GM12875 (cell line): Measurements from ENCODE around the gene CLCN7.

Experiments
- H3K4me3 ChIP-seq: one replicate; pipeline ENCODE4 v1.5.1; 2011; ENCODE audit warnings: low read depth, low read length, control low read depth
- CTCF ChIP-seq: IDR thresholded peaks from 2 replicates; pipeline ENCODE4 v1.5.1; 2011; ENCODE audit warnings: low read depth, mild to moderate bottlenecking, control low read depth, inconsistent platforms, low read length, moderate library complexity, borderline replicate concordance; ENCODE audit not compliant: insufficient read depth

The CLCN7 gene

GRCh38 chr16:1465567-1465915 is 9.3 kb downstream of the CLCN7 start:
- H3K4me3 ChIP-seq = no peak overlapping the region
- no peak for TF ChIP-seq CTCF

- TF ChIP-seq CTCF = no peak
- H3K4me3 ChIP-seq = no peak overlapping the region
Measured at GRCh38 chr16:1464894-1465566, 9.8 kb downstream of the CLCN7 start.

GRCh38 chr16:1464196-1464893 is 10.5 kb downstream of the CLCN7 start:
- no peak for TF ChIP-seq CTCF
- H3K4me3 ChIP-seq = no peak overlapping the region

GRCh38 chr16:1461146-1461545 is 13.7 kb downstream of the CLCN7 start:
- H3K4me3 ChIP-seq = no peak overlapping the region
- no peak for TF ChIP-seq CTCF

GRCh38 chr16:1460602-1461138 is 14.2 kb downstream of the CLCN7 start:
- TF ChIP-seq CTCF = no peak
- H3K4me3 ChIP-seq = no peak overlapping the region

- H3K4me3 ChIP-seq = no peak overlapping the region
- TF ChIP-seq CTCF = no peak
Measured at GRCh38 chr16:1459967-1460366, 14.9 kb downstream of the CLCN7 start.

- no peak for TF ChIP-seq CTCF
- H3K4me3 ChIP-seq = no peak overlapping the region
Measured at GRCh38 chr16:1458977-1459341, 15.9 kb downstream of the CLCN7 start.
